Right kidney (tissue), 9 donors: ENCODE measurements around the gene TMCO6.
A peak's percentile ranks its signal among the peaks of the same experiment; 100 is the strongest.
"Not testable (repeated sequence)": the region's sequence is repeated elsewhere in the genome, so short reads cannot be mapped to it uniquely, and the experiment has no call there.

Experiments
- DNase-seq: peaks from one replicate; pipeline ENCODE4 v3.0.0-alpha.2; 2016
- long read RNA-seq, 8 donors: transcript quantifications; one replicate each; lab custom pipeline, GENCODE V29; 2026

The TMCO6 gene
- long read RNA-seq, donor 1, partial matches to known transcripts, result 5 of 6 reads
- long read RNA-seq, donor 1, other reads (novel, unspliced or antisense), result 0 of 6 reads
- long read RNA-seq, donor 2, partial matches to known transcripts, result 342 of 354 reads
- long read RNA-seq, donor 2, other reads (novel, unspliced or antisense), result 12 of 354 reads
- long read RNA-seq, donor 3, result 0 reads
- long read RNA-seq, donor 4, partial matches to known transcripts, result 0 of 1 reads
- long read RNA-seq, donor 4, other reads (novel, unspliced or antisense), result 0 of 1 reads
- long read RNA-seq, donor 5, partial matches to known transcripts, result 31 of 35 reads
- long read RNA-seq, donor 5, other reads (novel, unspliced or antisense), result 0 of 35 reads
- long read RNA-seq, donor 6, partial matches to known transcripts, result 285 of 293 reads
- long read RNA-seq, donor 6, other reads (novel, unspliced or antisense), result 5 of 293 reads
- long read RNA-seq, donor 7, partial matches to known transcripts, result 0 of 5 reads
- long read RNA-seq, donor 7, other reads (novel, unspliced or antisense), result 0 of 5 reads
- long read RNA-seq, donor 8, partial matches to known transcripts, result 0 of 1 reads
- long read RNA-seq, donor 8, other reads (novel, unspliced or antisense), result 0 of 1 reads

GRCh38 chr5:140639148-140639981 lies at the start of gene TMCO6:
Gene TMCO6, plus strand, starts transcription at chr5:140639451. Its CDS starts 77 bp downstream, at chr5:140639528.
- peak; percentile 83 for DNase-seq

GRCh38 chr5:140590861-140591260 lies 48.4 kb upstream of the TMCO6 start:
- no peak for DNase-seq

GRCh38 chr5:140591747-140592372 lies 47.4 kb upstream of the TMCO6 start:
- DNase-seq, result no peak

GRCh38 chr5:140593070-140593469 lies 46.2 kb upstream of the TMCO6 start:
- DNase-seq, result not testable (repeated sequence)

DNA sequence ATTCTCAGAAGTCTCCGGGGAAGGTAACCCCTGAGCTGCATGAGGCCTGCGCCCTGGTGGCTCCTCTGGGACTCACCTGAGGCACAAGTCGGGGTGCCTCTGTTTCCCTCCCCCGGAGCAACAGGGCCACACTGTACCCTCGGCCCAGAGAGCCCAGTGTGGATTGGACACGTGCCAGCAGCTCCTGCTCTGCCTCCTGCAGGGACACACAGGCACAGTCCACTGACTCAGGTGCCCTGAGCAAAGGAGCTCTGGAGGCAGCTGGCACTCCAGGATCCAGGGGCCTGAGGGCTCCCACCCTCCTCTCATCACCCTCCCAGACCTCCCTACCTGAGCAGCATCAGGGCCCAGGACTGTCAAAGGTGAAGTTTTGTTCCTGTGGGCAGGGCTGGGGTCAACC lies 45.1 kb upstream of the TMCO6 start:
- no peak for DNase-seq

GRCh38 chr5:140595538-140596300 lies 43.5 kb upstream of the TMCO6 start:
- DNase-seq, result no peak

DNA sequence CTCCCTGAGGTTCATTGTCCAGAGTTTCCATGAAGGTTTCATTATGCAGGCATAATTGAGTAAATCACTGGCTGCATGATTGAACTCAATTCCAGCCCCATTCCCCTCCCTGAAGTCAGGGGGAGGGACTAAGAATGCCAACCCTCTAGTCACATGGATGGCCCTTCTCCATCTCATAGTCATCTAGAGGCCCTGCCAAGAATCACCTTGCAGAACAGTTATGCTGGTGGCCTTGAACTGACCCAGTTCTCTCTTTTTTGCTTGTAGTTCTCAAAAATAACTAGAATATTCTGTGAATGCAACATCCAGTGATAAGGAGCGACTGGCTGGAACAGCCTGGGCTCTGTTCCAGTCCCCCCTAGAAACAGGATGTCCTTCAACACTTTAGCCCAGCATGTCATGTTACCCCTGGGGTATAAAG lies 42.9 kb upstream of the TMCO6 start:
- no peak for DNase-seq

DNA sequence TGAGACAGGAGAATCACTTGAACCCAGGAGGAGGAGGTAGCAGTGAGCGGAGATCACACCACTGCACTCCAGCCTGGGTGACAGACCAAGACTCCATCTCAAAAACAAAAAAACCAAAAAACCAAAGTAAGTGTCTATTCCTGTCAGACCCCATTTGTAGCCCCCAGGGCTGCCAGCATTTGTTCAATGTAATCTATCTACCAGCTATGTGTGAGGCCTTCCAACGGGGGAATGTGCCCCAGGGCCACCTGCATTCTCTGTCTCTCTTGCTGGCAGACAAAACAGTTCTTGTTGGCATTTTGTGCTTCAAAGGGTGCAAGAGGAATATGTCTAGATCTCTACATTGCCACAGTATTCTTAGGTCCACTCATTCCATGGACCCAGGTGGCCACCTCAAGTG lies 40.4 kb upstream of the TMCO6 start:
- no peak for DNase-seq

DNA sequence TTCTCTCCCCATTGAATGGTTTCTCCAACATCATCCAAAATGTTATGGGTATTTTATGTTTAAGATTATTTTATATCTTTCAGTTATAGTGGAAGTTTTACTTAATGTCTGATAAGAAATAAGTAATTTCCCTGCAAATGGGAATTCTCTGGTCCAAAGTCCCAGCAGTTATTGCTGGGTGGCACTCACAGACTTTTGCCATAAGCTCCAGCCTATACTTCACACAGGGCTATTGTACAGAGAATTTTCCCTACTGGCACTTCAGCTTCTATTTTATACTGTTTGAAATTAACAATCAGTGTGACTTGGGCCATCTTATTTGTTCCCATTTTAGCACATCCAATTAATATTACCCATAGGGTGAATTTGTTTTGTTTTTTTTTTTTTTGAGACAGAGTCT lies 39.2 kb upstream of the TMCO6 start:
- no peak for DNase-seq

DNA sequence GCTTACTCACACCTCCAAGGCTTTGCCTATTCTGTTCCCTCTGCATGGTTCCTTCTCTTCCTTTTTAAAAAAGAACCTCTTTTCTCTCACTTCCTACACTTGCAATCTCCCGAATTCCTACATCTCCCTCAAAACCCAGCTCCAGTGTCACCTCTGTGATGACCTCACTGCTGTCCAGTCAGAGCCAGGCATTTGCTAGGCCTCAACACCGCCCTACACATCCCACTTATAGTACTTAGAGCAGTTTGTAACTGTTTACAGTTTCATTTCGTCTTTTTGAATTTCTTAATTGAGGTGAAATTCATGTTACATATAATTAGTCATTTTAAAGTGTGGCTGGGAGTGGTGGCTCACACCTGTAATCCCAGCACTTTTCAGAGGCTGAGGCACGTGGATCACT lies 37.1 kb upstream of the TMCO6 start:
- DNase-seq, result no peak

DNA sequence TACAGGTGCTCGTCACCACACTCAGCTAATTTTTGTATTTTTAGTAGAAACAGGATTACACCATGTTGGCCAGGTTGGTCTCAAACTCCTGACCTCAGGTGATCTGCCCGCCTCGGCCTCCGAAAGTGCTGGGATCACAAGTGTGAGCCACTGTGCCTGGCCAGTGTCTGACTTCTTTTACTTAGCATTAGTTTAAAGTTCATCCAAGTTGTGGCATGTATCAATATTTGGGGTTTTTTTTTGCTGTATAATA lies 35.9 kb upstream of the TMCO6 start:
- not testable (repeated sequence) for DNase-seq

DNA sequence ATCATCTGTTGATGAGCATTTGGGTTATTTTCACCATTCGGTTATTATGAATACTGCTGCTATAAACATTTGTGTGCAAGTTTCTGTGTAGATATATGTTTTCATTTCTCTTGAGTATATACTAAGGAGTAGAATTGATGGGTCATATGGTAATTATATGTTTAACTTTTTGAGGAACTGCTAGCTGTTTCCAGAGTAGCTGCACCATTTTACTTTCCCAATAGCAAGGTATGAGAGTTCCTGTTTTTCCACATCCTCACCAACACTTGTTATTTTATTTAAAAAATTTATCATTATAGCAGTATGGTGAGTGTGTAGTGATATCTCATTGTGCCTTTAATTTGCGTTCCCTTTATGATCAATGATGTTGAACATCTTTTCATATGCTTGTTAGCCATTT lies 35.5 kb upstream of the TMCO6 start:
- no peak for DNase-seq

DNA sequence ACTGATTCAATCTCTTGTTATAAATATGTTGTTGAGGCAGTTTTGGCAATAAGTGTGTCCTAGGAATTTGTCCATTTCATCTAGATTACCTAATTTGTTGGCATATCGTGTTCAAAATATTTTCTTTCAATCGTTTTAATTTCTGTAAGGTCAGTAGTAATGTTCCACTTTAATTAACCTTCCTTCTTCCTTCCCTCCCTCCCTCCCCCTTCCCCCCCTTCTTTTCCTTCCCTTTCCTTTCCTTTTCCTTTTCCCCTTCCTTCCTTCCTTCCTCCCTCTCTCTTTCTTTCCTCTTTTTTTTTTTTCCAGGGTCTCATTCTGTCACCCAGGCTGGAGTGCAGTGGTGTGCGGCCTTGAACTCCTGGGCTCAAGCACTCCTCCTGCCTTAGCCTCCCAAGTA lies 33.4 kb upstream of the TMCO6 start:
- no peak for DNase-seq

DNA sequence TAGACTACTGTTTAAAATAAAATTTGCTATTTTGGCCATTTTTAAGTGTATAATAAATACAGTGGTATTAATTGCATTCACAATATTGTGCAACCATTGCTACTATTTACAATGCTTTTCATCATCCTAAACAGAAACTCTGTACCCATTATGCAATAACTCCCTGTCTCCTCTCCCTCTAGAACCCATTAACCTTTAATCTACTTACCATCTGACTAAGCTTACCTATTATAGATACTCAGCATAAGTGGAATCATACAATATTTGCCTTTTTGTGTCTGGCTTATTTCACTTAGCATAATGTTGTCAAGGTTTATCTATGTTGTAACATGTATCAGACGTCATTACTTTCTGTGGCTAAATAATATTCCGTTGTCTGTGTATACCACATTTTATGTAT lies 32.2 kb upstream of the TMCO6 start:
- DNase-seq, result no peak

DNA sequence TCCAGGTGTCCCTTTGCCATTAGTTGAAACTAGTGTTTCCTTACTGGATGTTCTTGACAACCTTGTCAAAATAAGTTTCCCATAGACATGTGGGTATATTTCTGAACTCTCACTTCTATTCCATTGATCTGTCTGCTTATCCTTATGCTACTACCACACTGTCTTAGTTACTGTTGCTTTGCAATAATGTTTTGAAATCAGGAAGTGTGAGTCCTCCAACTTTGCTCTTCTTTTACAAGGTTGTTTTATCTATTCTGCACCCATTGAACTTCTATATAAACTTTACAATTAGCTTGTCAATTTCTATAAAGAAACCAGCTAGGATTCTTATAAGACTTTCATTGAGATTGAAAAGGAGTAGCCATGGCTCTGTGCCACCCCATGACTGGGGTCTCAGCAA lies 30.5 kb upstream of the TMCO6 start:
- DNase-seq, result no peak

DNA sequence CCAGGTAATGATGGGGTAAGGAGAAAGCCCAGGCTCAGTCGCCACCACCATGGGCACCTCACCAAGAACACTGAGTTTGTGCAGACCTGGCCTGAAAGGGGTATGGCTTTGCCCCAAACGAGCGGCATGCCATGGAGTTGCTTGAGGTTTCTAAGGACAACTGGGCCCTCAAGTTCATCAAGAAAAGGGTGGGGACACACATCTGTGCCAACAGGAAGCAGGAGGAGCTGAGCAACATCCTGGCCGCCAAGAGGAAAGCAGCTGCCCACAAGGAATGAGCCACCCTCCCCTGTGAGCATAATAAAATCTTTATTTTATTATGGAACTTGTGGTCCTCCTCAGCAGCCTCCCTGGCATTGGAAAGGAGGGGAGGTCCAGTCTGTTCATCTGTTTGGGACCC lies 30.1 kb upstream of the TMCO6 start:
- DNase-seq, result no peak

DNA sequence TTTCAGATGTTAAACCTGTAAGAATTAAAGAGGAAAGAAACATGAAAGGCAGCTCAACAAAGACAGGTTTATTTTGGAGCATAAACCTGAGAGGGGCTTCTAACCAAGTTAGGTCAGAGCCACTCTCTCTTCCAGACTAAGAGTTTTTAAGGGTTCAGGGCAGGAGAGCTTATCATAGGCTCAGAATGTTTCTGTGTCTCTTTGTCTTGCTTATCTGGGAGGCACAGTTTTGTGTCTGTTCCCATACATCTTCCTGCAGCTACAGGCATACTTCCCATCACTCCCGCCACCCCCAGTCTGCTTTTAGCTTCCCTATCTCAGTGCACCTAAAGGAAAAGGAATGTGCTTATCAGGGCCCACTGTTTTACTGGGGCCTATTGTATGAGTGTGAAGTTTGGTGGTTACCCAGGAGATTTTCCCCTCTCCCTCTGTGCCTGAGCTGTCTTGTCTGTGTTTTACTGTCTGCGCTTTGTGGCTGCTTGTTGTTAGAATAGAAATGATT lies 28.2 kb upstream of the TMCO6 start:
- DNase-seq, result no peak

GRCh38 chr5:140622301-140622700 lies 16.9 kb upstream of the TMCO6 start:
- DNase-seq, result no peak

DNA sequence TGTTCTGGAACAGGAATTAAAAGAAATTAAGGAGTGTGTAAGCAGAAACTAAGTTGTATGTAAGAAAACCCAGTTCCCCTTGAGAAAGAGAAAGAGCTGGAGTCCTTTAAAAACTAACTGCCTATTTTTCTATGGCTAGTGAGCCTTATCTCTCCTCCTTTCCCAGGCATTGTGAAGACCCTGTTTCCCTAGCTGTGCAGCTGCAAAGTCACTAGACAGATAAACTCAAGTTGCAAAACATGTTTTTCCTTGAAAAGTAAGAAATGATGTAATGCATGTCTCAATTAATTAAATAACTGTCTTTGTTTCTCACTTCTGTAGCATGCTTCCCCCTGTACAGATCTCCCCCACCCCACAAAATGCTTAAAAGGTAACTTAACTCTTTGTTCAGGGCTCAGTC lies 16.2 kb upstream of the TMCO6 start:
- not testable (repeated sequence) for DNase-seq

DNA sequence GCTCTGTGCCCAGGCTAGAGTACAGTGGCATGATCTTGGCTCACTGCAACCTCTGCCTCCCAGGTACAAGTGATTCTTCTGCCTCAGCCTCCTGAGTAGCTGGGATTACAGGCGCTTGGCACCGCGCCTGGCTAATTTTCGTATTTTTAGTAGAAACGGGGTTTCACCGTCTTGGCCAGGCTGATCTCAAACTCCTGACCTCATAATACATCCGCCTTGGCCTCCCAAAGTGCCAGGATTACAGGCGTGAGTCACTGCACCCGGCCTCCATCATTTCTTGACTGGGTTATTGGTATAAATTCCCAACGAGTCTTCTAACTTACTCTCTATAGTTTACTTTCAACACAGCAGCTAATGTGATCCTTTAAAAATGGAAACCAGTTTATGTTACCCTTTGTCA lies 14.4 kb upstream of the TMCO6 start:
- DNase-seq, result not testable (repeated sequence)

DNA sequence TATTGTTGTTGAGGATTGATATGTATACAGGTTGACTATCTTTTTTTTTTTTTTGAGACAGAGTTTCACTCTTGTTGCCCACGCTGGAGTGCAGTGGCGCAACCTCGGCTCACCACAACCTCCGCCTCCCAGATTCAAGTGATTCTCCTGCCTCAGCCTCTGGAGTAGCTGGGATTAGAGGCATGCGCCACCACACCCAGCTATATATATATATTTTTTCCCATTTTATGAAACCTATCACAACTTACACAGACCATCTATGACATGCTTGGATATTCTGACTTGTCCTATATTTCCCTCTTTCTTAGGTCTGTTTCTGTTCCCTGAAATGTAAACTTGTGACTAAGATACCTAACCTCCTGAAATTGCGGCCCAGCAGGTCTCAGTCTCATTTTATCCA lies 11.3 kb upstream of the TMCO6 start:
- no peak for DNase-seq

DNA sequence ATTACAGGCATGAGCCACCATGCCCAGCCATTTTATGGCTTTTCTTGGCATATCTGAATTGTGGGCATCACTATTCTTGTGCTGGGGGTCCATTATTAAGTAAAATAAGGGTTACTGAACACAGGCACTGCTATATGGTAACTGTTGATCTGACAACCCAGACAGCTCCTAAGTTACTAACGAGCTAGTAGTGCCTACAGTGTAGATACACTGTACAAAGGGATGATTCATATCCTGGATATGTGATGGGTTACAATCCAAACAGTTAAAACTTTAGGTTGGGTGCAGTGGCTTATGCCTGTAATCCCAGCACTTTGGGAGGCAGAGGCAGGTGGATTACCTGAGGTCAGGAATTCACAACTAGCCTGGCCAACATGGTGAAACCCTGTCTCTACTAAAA lies 10.5 kb upstream of the TMCO6 start:
- no peak for DNase-seq
